Kidney epithelial cell (primary cell): Measurements from ENCODE around the gene SYT2. TPM values are rescaled to one million over a fixed set of nuclear protein-coding genes. Genes with fewer than 3 reads are reported as not detected.
"Not testable (repeated sequence)": the region's sequence is repeated elsewhere in the genome, so short reads cannot be mapped to it uniquely, and the experiment has no call there.

Experiments
- DNase-seq: peaks from one replicate; pipeline ENCODE4 v3.0.0-alpha.2; 2010; ENCODE audit warnings: low read depth
- H3K27me3 ChIP-seq: 2 replicates; pipeline ENCODE4 v1.6.0; 2011; ENCODE audit warnings: low read length; ENCODE audit not compliant: control insufficient read depth, insufficient read depth
- H3K36me3 ChIP-seq: 2 replicates; pipeline ENCODE4 v1.5.1; 2011; ENCODE audit warnings: low read length; ENCODE audit not compliant: control insufficient read depth, insufficient read depth
- H3K4me3 ChIP-seq: 2 replicates; pipeline ENCODE4 v1.5.1; 2011; ENCODE audit warnings: low read depth, mild to moderate bottlenecking, control low read depth, low read length
- total RNA-seq: library from RNA; depleted of rRNA; stranded (reverse); fragments of >200 nt; gene quantifications from 2 replicates; pipeline ENCODE4 v1.2.3, GENCODE V29; 2015
- TF ChIP-seq, protein P1 (sequence below): IDR thresholded peaks from 2 replicates; pipeline ENCODE4 v1.5.1; 2011; ENCODE audit warnings: mild to moderate bottlenecking, moderate library complexity, low read length, control low read depth, inconsistent platforms; ENCODE audit not compliant: insufficient read depth, poor library complexity, severe bottlenecking

Gene SYT2
- total RNA-seq, 1 donor from 2014 or later, result 0.04 TPM

DNA sequence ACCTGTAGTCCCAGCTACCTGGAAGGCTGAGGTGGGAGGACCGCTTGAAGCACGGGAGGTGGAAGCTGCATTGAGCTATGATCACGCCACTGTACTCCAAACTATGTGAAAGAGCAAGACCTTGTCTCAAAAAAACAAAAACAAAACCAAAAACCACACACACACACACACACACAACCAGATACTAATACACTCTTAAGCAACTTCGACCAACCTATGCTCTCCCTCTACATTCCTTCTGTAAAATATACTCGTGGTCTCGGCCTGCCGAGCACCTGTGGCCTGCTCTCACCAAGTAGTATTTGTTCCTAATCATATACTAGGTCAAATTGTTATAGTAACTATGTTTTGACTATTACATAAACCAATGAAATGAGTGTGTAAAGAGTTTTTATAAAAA, 13.5 kb upstream of the SYT2 start:
- TF ChIP-seq, protein P1, sequence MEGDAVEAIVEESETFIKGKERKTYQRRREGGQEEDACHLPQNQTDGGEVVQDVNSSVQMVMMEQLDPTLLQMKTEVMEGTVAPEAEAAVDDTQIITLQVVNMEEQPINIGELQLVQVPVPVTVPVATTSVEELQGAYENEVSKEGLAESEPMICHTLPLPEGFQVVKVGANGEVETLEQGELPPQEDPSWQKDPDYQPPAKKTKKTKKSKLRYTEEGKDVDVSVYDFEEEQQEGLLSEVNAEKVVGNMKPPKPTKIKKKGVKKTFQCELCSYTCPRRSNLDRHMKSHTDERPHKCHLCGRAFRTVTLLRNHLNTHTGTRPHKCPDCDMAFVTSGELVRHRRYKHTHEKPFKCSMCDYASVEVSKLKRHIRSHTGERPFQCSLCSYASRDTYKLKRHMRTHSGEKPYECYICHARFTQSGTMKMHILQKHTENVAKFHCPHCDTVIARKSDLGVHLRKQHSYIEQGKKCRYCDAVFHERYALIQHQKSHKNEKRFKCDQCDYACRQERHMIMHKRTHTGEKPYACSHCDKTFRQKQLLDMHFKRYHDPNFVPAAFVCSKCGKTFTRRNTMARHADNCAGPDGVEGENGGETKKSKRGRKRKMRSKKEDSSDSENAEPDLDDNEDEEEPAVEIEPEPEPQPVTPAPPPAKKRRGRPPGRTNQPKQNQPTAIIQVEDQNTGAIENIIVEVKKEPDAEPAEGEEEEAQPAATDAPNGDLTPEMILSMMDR, result no peak
- peaks cover 2% of the 10 kb centered on the region for H3K36me3 ChIP-seq
- no peaks in the 10 kb centered on the region for H3K27me3 ChIP-seq
- H3K4me3 ChIP-seq, result no peak overlapping the region
- DNase-seq, result no peak

DNA sequence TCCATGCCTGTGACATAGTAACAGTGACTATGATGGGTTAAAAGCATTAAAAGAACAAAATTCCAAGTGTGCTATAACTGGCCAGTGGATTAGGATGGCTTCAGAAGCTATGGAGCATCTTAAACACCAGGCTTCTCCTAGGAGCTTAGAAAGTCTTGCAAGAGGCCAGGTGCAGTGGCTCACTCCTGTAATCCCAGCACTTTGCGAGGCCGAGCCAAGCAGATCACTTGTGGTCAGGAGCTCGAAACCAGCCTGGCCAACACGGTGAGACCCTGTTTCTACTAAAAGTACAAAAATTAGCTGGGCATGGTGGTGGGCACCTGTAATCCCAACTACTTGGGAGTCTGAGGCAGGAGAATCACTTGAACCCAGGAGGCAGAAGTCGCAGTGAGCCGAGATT, 12.8 kb upstream of the SYT2 start:
- H3K4me3 ChIP-seq, H3K27me3 ChIP-seq, DNase-seq, H3K36me3 ChIP-seq: not testable (repeated sequence)

DNA sequence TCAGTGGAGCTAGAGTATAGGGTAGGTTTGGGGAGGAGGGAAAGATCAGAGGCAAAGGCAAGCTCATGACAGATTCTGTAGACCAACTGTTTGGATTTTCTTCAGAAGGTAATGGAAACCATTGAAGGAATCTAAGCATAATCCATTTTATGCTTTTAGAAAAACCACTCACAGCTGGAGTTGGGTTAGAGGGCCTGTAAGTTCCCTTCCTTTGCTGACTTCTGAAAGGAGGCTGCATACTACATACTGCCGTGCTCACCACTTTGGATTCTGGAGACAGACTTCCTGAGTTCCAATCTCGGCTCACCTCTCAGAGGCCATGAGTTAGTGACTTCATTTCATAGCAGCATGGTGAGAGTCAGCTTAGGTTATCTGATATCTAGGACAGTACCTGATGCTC, 6.4 kb upstream of the SYT2 start:
- Histone ChIP-seq H3K4me3 (no peak overlapping the region), H3K27me3 (peaks cover 13% of the 10 kb centered on the region), H3K36me3 (no peaks in the 10 kb centered on the region)
- TF ChIP-seq, protein P1, result no peak
- no peak for DNase-seq

DNA sequence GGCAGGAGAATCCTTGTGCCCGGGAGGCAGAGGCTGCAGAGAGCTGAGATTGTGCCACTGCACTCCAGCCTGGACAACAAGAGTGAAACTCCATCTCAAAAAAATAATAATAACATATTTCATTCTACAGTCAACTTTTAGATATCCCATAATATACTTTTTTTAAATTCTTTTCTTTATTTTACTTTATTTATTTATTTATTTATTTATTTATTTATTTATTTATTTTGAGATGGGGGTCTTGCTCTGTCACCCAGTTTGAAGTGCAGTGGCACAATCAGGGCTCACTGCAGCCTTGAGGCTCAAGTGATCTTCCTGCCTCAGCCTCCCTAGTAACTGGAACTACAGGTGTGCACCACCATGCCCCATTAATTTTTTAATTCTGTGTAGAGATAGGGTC, 3.9 kb upstream of the SYT2 start:
- H3K27me3 ChIP-seq, result peaks cover 36% of the 10 kb centered on the region
- not testable (repeated sequence) for DNase-seq, H3K36me3 ChIP-seq, H3K4me3 ChIP-seq

DNA sequence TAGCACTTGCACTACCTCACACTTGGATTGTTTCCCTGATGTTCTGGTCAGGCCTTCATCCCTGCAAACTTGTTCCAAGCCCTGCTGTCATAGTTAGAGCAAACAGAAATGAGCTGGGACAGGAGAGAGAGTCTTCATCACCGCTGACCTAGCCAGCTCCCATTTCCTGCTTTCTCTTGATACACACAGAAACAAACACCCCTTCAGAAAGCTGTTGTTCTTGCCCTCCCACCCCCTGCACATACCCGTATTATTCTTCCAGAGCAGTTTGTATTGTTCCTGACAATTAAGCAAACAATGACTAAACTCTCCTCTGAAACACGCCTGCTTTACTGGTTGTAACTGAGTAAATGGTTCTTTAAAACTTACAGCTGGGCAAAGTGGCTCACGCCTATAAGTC, 2.9 kb upstream of the SYT2 start:
- TF ChIP-seq, protein P1, result no peak
- DNase-seq, result peak; percentile 29
- no peak overlapping the region for H3K4me3 ChIP-seq
- peaks cover 47% of the 10 kb centered on the region for H3K27me3 ChIP-seq
- no peaks in the 10 kb centered on the region for H3K36me3 ChIP-seq

DNA sequence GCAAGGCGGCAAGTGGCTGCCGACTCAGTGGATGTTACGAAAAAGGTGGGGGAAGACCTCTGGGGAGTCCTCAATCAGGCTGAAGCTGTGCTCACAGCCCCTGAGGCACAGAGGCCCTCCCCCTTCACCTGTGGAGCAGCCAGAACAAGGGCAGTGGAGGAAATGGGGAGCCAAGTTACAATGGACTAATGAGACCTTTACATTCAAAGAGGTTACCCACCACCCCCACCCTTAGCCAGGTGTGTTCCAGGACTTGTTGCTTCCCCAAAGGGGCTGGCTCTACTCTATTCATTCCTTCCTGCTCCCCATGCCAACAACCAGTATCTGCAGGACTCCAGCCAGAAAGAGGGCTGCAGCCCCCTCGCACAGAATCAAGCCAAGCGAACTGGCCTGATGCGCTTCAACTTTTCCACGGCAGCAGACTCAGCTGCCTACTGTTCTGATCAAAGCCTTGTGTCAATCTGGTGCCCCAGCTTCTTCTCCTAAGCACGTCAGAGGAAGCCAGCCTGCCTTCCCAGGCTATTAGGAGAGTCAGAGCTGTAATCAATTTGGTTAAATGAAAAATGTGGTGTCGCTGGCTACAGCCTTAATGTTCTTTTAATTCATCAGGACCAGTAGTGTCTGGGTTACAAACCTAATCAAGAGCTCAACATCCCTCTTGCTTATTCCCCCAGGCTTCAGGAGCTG, 1.8 kb upstream of the SYT2 start:
- Histone ChIP-seq H3K4me3 (no peak overlapping the region), H3K27me3 (peaks cover 52% of the 10 kb centered on the region)
- no peak for DNase-seq

More for the DNA sequence above, 1.8 kb upstream of the SYT2 start:
- H3K36me3 ChIP-seq, result no peaks in the 10 kb centered on the region
- TF ChIP-seq, protein P1, result no peak
